Mucosa of rectum (tissue), 2 donors: ENCODE results near the gene DRAM2.
"Not testable (repeated sequence)": the region's sequence is repeated elsewhere in the genome, so short reads cannot be mapped to it uniquely, and the experiment has no call there.

Experiments used
- H3K27ac ChIP-seq, 2 donors: one replicate each; pipeline ENCODE4 v1.7.0; 2013; ENCODE audit warnings: inconsistent platforms in 2 of 2, low read depth in 2 of 2, low read length in 2 of 2
- H3K27me3 ChIP-seq, 2 donors: one replicate each; pipeline ENCODE4 v1.7.0; 2013; ENCODE audit warnings: low read length in 2 of 2; ENCODE audit not compliant: control insufficient read depth in 2 of 2, insufficient read depth in 2 of 2
- H3K36me3 ChIP-seq, 2 donors: one replicate each; pipeline ENCODE4 v1.7.0; 2013; ENCODE audit warnings: low read length in 2 of 2; ENCODE audit not compliant: control insufficient read depth in 2 of 2, insufficient read depth in 2 of 2
- H3K4me1 ChIP-seq, 2 donors: one replicate each; pipeline ENCODE4 v1.7.0; 2013; ENCODE audit warnings: low read length in 2 of 2, mild to moderate bottlenecking in 1 of 2; ENCODE audit not compliant: control insufficient read depth in 2 of 2, insufficient read depth in 2 of 2
- H3K4me3 ChIP-seq, 2 donors: one replicate each; pipeline ENCODE4 v1.7.0; 2013; ENCODE audit warnings: low read length in 2 of 2
- H3K9ac ChIP-seq, 2 donors: one replicate each; pipeline ENCODE4 v1.7.0; 2013; ENCODE audit warnings: low read length in 2 of 2, low read depth in 1 of 2, mild to moderate bottlenecking in 1 of 2
- H3K9me3 ChIP-seq, 2 donors: one replicate each; pipeline ENCODE4 v1.7.0; 2013; ENCODE audit warnings: low read length in 2 of 2; ENCODE audit not compliant: control insufficient read depth in 2 of 2
- donor health status: healthy.
- donor health status: Normal muscosa, but diverticular disease.

The DRAM2 gene

GRCh38 chr1:111084999-111085398 is 54.9 kb downstream of the DRAM2 start:
- no peak overlapping the region for H3K27ac ChIP-seq
- H3K4me3 ChIP-seq: no peak overlapping the region
- no peaks in the 10 kb centered on the region for H3K27me3 ChIP-seq
- H3K36me3 ChIP-seq: no peaks in the 10 kb centered on the region
- no peaks in the 10 kb centered on the region for H3K4me1 ChIP-seq
- no peak overlapping the region for H3K9ac ChIP-seq
- H3K9me3 ChIP-seq: no peaks in the 10 kb centered on the region

- no peak overlapping the region for H3K9ac ChIP-seq
- no peaks in the 10 kb centered on the region for H3K4me1 ChIP-seq
- no peak overlapping the region for H3K4me3 ChIP-seq
- no peaks in the 10 kb centered on the region for H3K27me3 ChIP-seq
- no peaks in the 10 kb centered on the region for H3K9me3 ChIP-seq
- no peak overlapping the region for H3K27ac ChIP-seq
- no peaks in the 10 kb centered on the region for H3K36me3 ChIP-seq
Measured at GRCh38 chr1:111082421-111083203, 57.3 kb downstream of the DRAM2 start.

GRCh38 chr1:111079329-111079728 is 60.6 kb downstream of the DRAM2 start:
- not testable (repeated sequence) for H3K9ac ChIP-seq, H3K4me3 ChIP-seq, H3K27me3 ChIP-seq, H3K36me3 ChIP-seq, H3K9me3 ChIP-seq, H3K27ac ChIP-seq, H3K4me1 ChIP-seq

- H3K9ac ChIP-seq, H3K9me3 ChIP-seq, H3K36me3 ChIP-seq, H3K27me3 ChIP-seq, H3K4me1 ChIP-seq, H3K4me3 ChIP-seq, H3K27ac ChIP-seq: not testable (repeated sequence)
Measured at GRCh38 chr1:111077312-111077711, 62.6 kb downstream of the DRAM2 start.
